Epithelial cell of esophagus (primary cell): ENCODE results near the gene UBE3B.

Source experiments
- DNase-seq: peaks from one replicate; pipeline ENCODE4 v3.0.0; 2010; ENCODE audit warnings: low read depth
- H3K4me3 ChIP-seq: 2 replicates; pipeline ENCODE4 v1.5.1; 2011; ENCODE audit warnings: mild to moderate bottlenecking, low read length, control low read depth
- TF ChIP-seq, protein P1 (sequence below): IDR thresholded peaks from 2 replicates; pipeline ENCODE4 v1.5.1; 2011; ENCODE audit warnings: low read depth, mild to moderate bottlenecking, low read length, control low read depth, inconsistent platforms; ENCODE audit not compliant: insufficient read depth; ENCODE audit errors: missing control alignments

The UBE3B gene

DNA sequence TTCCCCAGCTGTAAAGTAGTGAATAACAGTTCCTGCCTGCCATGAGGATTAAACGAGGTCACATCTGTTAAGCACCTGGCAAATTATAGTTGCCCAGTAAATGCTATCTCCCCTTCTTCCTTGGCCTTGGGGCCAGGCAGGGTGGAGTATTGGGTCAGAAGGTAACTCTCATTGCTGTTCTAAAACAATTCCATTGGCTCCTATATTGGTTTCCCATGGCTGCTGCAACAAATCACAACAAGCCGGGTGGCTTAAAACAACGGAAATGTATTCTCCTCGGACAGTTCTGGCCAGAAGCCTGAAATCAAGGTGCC lies 63.9 kb downstream of the UBE3B start:
- TF ChIP-seq, protein P1, sequence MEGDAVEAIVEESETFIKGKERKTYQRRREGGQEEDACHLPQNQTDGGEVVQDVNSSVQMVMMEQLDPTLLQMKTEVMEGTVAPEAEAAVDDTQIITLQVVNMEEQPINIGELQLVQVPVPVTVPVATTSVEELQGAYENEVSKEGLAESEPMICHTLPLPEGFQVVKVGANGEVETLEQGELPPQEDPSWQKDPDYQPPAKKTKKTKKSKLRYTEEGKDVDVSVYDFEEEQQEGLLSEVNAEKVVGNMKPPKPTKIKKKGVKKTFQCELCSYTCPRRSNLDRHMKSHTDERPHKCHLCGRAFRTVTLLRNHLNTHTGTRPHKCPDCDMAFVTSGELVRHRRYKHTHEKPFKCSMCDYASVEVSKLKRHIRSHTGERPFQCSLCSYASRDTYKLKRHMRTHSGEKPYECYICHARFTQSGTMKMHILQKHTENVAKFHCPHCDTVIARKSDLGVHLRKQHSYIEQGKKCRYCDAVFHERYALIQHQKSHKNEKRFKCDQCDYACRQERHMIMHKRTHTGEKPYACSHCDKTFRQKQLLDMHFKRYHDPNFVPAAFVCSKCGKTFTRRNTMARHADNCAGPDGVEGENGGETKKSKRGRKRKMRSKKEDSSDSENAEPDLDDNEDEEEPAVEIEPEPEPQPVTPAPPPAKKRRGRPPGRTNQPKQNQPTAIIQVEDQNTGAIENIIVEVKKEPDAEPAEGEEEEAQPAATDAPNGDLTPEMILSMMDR: no peak
- DNase-seq: no peak
- H3K4me3 ChIP-seq: no peak overlapping the region

GRCh38 chr12:109542014-109542413 lies 64.6 kb downstream of the UBE3B start:
- no peak overlapping the region for H3K4me3 ChIP-seq
- TF ChIP-seq, protein P1: no peak
- DNase-seq: peak; percentile 73

DNA sequence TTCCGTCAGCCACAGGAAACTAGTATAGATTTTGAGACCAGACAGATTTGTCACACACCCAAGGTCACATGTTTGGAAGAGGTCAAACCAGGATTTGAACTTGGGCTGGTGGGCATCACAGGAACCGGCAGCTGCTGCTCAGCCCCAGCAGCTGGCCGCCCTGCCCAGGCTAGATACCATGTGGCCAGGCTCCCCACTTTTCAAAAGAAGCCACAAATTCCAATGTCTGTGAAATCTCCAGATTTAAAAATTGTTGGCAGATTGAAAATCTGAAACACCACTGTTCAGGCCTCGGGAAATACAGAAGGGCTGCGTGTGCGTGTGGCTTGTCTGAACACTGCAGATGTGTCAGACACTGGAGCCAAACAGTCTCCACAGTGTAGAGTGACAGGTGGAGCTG lies 65.4 kb downstream of the UBE3B start:
- no peak overlapping the region for H3K4me3 ChIP-seq
- no peak for DNase-seq
- TF ChIP-seq, protein P1: no peak

DNA sequence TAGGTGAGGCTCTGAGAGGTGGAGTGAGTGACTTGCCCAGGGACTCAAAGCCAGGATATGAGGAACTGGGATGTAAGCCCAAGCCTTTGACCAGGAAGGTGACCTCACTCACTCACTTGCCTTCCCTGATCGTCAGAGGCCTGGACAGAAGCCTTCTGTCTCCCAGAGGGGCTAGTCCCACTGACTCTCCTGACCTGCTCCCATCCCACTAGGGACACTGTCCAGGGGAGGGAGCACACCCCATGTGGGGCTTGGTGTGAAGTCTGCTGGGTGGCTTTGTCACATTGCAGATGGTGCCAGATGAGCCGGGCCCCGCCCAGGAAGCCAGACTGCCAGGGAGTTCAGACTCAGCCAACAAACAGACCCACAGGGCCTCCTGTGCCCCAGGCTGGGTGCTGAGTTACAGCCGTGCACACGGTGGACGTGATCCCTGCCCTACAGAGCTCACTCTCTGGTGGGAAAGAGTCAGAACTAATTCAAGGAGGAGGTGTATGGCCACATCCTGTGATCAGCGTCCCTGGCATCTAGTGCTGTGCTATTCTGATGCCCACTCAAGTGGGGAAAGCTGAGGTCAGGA lies 67.6 kb downstream of the UBE3B start:
- no peak overlapping the region for H3K4me3 ChIP-seq
- TF ChIP-seq, protein P1: no peak
- peak; percentile 29 for DNase-seq

DNA sequence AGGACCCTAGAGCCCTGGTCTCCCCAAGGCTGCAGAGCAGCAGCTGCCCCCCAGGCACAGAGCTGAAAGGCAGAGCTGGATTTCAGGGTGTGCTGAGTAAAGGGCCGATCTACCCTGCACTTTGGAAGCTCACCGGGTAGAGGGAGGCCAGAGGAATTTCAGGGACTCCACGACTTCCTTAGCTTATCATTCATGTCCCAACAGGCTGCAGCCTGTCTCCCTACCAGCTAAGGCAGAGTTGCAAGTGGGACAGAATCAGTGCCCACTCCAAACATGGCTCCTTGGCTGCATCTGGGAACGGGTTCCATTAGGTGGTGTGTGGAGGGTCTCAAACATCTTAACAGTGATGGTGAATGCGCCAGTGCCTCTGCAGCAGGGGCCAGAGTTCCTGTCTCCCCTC lies 68.4 kb downstream of the UBE3B start:
- no peak overlapping the region for H3K4me3 ChIP-seq
- DNase-seq: peak; percentile 68
- TF ChIP-seq, protein P1: no peak

- TF ChIP-seq, protein P1: no peak
- DNase-seq: no peak
- H3K4me3 ChIP-seq: no peak overlapping the region
These were observed 69.9 kb downstream of the UBE3B start for GRCh38 chr12:109547286-109547685.

- DNase-seq: no peak
- TF ChIP-seq, protein P1: no peak
- H3K4me3 ChIP-seq: no peak overlapping the region
These were observed 70.8 kb downstream of the UBE3B start for GRCh38 chr12:109548258-109548657.
